Naive B cell (primary cell): ENCODE results near the gene TRAF4. TPM values are rescaled to one million over a fixed set of nuclear protein-coding genes. Genes with fewer than 3 reads are reported as not detected.
"Not testable (repeated sequence)": the region's sequence is repeated elsewhere in the genome, so short reads cannot be mapped to it uniquely, and the experiment has no call there.

Experiments
- ATAC-seq, 2 donors: fragments of 150-1000 bp; cut with Tn5 transposase; 2 replicates each; pipeline ENCODE4 v1.10.0; 2021; ENCODE audit warnings: low read depth in 2 of 2, mild to moderate bottlenecking in 2 of 2, moderate library complexity in 2 of 2
- DNase-seq: peaks from one replicate; pipeline ENCODE4 v3.0.0; 2022
- H3K27ac Mint-ChIP-seq, 6 donors: one replicate each; pipeline ENCODE4 v1.8.0; 2020 to 2022; ENCODE audit warnings: mild to moderate bottlenecking in 6 of 6, mixed read lengths in 6 of 6, moderate library complexity in 5 of 6, inconsistent platforms in 2 of 6
- H3K27me3 Mint-ChIP-seq, 3 donors: one replicate each; pipeline ENCODE4 v1.8.0; 2021 to 2022; ENCODE audit warnings: mixed read lengths in 3 of 3, mild to moderate bottlenecking in 1 of 3
- H3K36me3 Mint-ChIP-seq, 2 donors: one replicate each; pipeline ENCODE4 v1.8.0; 2020 to 2022; ENCODE audit warnings: mixed read lengths in 2 of 2, inconsistent platforms in 1 of 2, mild to moderate bottlenecking in 1 of 2
- H3K4me1 Mint-ChIP-seq, 3 donors: one replicate each; pipeline ENCODE4 v1.8.0; 2020 to 2022; ENCODE audit warnings: mixed read lengths in 3 of 3, inconsistent platforms in 1 of 3, mild to moderate bottlenecking in 1 of 3, moderate library complexity in 1 of 3
- H3K4me3 Mint-ChIP-seq, 8 donors: one replicate each; pipeline ENCODE4 v1.8.0; 2020 to 2022; ENCODE audit warnings: mild to moderate bottlenecking in 8 of 8, mixed read lengths in 8 of 8, moderate library complexity in 8 of 8, inconsistent platforms in 2 of 8
- H3K9me3 Mint-ChIP-seq, 7 donors: one replicate each; pipeline ENCODE4 v1.8.0; 2020 to 2022; ENCODE audit warnings: mixed read lengths in 7 of 7, mild to moderate bottlenecking in 5 of 7, inconsistent platforms in 2 of 7, moderate library complexity in 1 of 7
- polyA plus RNA-seq, 6 donors: library from polyadenylated mRNA; unstranded; fragments of 300-500 nt; fragmentation: Illumina TruSeq; gene quantifications; one replicate each; pipeline ENCODE4 v1.2.3, GENCODE V29; 2021; ENCODE audit warnings: low read depth in 6 of 6

The TRAF4 gene
- polyA plus RNA-seq, 6 donors from 2014 or later, result 5.4 to 17.1 (median 12.0) TPM

DNA sequence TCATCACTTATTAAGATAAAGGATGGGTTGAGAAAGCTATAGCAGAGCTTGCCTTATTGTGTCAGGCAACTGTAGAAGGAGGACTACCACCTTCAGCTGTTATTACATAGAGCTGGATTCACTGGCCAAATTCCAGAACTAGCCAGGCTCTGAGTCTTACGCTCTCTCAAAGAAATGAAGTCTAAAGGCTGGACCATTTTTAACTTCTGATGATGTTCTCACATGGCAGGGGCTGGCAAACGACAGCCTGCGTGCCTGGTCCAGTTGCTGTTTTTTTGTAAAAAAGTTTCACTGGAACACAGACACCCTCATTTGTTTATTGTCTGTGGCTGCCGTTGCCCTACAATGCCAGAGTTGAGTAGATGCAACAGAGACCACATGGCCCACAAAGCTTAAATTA is 21.2 kb downstream of the TRAF4 start:
- Mint-ChIP-seq H3K4me3 (no peak overlapping the region), H3K36me3 (no peaks in the 10 kb centered on the region), H3K27ac (peak overlapping the region in 2 of 6 donors; percentile 7 to 61), H3K27me3 (no peaks in the 10 kb centered on the region), H3K4me1 (peaks cover 4 to 15% (median 15%) of the 10 kb centered on the region in 3 donors), H3K9me3 (no peaks in the 10 kb centered on the region)
- ATAC-seq, result no peak
- DNase-seq, result no peak

DNA sequence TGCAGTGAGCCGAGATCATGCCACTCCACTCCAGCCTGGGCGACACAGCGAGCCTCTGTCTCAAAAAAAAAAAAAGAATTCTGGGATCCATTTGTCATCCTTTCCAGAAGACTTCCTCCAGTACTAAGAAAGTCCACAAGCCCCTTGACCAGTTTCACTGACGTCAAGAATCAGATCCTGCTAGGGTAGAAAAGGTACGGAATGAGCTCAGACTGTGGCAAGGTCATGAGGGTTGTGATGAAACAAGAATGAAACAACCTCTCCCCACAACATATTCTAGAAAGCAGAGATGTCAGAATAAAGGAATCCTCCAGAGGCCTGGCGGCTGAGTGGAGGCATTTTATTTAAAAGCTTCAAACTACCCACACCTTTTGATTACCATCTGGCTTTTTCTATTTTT is 29.9 kb downstream of the TRAF4 start:
- Mint-ChIP-seq H3K4me1 (peaks cover 16 to 19% (median 19%) of the 10 kb centered on the region in 3 donors), H3K36me3 (no peaks in the 10 kb centered on the region), H3K4me3 (no peak overlapping the region), H3K27ac (peak overlapping the region in 1 of 6 donors; percentile 81), H3K9me3 (no peaks in the 10 kb centered on the region), H3K27me3 (no peaks in the 10 kb centered on the region)
- DNase-seq, result no peak
- no peak for ATAC-seq

DNA sequence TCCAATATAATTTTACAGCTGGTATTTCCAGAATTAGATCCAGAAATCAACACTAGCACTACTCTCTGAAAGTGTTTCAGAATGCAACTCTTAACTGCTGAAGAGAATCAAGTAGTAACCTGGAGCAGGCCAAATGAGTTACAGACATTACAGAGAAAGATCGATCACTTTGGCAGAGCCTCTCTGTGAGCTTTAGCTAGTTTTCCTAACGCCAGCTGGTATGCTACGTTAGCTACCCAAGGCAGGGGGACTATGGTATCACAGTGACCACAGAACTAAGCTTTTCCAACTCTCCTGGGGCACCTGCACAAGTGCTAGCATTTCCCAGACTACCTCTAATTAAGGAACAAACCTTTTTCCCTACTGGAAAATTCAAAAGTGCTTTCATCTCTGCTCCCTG is 30.4 kb downstream of the TRAF4 start:
- Mint-ChIP-seq H3K4me1 (peaks cover 19 to 23% (median 20%) of the 10 kb centered on the region in 3 donors), H3K36me3 (no peaks in the 10 kb centered on the region), H3K4me3 (no peak overlapping the region), H3K27me3 (no peaks in the 10 kb centered on the region), H3K9me3 (no peaks in the 10 kb centered on the region), H3K27ac (peak overlapping the region in 1 of 6 donors; percentile 81)
- ATAC-seq, result no peak
- no peak for DNase-seq

DNA sequence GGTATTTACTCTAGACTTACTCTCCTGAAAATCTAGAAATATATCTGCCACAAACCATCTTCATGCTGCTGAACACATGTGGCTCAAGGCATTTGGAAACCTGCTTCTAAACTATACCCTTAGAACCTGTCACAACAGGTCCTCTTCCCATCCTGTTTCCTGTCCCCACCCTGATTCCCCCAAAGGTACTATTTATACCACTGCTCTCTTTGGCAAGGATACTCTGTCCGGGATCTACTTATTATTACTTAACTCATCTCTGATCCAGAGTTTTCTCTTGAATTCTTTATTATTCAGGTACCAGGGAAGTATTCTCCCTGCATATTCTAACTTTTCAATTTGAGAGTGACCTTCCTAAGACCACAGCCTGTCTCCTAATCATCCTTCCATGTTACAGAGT is 33.4 kb downstream of the TRAF4 start:
- Mint-ChIP-seq H3K4me3 (no peak overlapping the region), H3K4me1 (peaks cover 23 to 45% (median 32%) of the 10 kb centered on the region in 3 donors), H3K36me3 (no peaks in the 10 kb centered on the region), H3K27ac (peak overlapping the region in 4 of 6 donors; percentile 18 to 87 (median 78)), H3K9me3 (no peaks in the 10 kb centered on the region), H3K27me3 (no peaks in the 10 kb centered on the region)
- ATAC-seq (no peak), DNase-seq (no peak)

DNA sequence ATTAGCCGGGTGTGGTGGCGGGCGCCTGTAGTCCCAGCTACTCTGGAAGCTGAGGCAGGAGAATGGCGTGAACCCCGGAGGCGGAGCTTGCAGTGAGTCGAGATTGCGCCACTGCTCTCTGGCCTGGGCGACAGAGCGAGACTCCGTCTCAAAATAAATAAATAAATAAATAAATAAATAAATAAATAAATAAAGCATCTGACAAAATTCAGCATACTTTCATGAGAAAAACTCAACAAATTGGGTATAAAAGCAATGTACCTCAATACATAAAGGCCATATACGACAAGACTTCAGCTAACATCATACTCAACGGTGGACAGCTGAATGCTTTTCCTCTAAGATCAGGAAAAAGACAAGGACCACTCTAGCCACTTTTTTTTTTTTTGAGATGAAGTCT is 35.8 kb downstream of the TRAF4 start:
- not testable (repeated sequence) for H3K27me3 Mint-ChIP-seq, H3K9me3 Mint-ChIP-seq, DNase-seq, H3K36me3 Mint-ChIP-seq, H3K27ac Mint-ChIP-seq, ATAC-seq, H3K4me3 Mint-ChIP-seq
- H3K4me1 Mint-ChIP-seq, result peaks cover 23 to 45% (median 32%) of the 10 kb centered on the region in 3 donors

DNA sequence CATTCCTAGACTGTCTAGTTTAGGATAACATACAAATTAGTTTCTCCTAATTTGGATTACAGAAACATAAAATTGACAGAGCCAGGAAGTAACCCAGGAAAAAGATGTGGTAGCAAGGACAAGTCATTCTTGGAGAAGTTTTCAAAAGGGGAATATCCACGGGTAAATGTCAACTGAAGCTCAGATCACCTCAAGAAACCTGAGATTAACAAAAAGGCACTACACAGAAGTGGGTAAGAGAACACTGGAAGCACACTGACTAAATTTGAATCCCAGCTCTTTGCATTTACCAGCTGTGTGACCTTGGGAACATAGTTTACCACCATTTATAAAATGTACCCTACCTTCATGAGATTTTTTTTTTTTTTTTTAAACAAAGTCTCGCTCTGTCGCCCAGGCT is 39.4 kb downstream of the TRAF4 start:
- H3K4me1 Mint-ChIP-seq, result peaks cover 10 to 29% (median 16%) of the 10 kb centered on the region in 3 donors
- ATAC-seq, result no peak
- H3K36me3 Mint-ChIP-seq, result no peaks in the 10 kb centered on the region
- peak overlapping the region in 1 of 6 donors; percentile 70 for H3K27ac Mint-ChIP-seq
- no peaks in the 10 kb centered on the region for H3K9me3 Mint-ChIP-seq
- DNase-seq, result no peak
- H3K27me3 Mint-ChIP-seq, result no peaks in the 10 kb centered on the region
- H3K4me3 Mint-ChIP-seq, result no peak overlapping the region

DNA sequence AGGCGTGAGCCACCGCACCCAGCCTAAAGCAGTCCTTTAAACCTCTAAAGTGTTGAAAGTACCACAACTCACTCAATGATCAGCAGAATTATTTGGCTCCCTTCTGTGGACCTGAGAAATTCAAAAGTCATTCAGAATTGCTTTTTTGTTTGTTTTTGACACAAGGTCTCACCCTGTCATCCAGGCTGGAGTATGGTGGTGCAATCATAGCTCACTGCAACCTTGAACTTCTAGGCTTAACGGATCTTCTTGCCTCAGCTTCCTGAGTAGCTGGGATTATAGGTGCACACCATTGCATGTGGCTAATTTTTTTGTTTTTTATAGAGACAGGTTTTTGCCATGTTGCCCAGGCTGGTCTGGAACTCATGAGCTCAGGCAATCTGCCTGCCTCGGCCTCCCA is 44.3 kb downstream of the TRAF4 start:
- Mint-ChIP-seq H3K4me3 (no peak overlapping the region), H3K4me1 (peaks cover 0 to 6% (median 4%) of the 10 kb centered on the region in 3 donors), H3K27me3 (no peaks in the 10 kb centered on the region), H3K36me3 (no peaks in the 10 kb centered on the region), H3K27ac (peak overlapping the region in 2 of 6 donors; percentile 26 to 33), H3K9me3 (no peaks in the 10 kb centered on the region)
- ATAC-seq (no peak), DNase-seq (no peak)

DNA sequence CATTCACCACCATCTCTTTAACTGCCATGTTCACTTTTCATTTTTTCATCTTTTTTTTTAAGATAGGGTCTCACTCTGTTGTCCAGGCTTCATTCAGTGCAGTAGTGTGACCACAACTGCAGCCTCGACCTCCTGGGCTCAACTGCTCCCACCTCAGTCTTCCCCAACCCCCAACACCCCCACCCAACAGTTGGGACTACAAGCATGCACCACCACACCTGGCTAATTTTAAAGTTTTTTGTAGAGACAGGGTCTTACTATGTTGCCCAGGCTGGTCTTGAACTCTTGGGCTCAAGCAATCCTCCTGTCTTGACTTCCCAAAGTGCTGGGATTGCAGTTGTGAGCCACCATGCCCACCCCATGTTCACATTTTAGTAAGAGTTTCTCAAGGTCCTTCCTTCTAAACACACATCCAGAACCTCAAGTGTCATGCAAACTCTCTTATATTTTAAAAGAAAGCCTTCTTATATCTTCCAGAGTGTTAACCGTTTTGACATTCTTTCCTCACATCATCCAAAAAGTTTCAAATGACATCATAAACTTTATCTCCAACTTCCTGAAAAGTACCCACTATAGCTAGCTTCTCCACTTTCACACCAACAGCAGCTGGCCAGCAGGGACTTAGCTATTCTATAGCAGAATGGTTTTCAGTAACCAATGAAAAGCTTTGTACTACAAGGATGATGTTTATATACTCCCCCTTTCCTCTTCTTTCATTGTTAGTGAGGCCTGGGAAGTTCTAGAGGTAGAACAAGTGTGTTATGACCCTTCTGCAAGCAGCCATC is 49.3 kb downstream of the TRAF4 start:
- peak overlapping the region in 1 of 6 donors; percentile 58 for H3K27ac Mint-ChIP-seq
- H3K9me3 Mint-ChIP-seq, result no peaks in the 10 kb centered on the region
- ATAC-seq (no peak), DNase-seq (no peak)
- H3K4me3 Mint-ChIP-seq, result no peak overlapping the region
- peaks cover 0 to 4% of the 10 kb centered on the region in 2 donors for H3K36me3 Mint-ChIP-seq
- H3K27me3 Mint-ChIP-seq, result no peaks in the 10 kb centered on the region
- peaks cover 0 to 9% (median 8%) of the 10 kb centered on the region in 3 donors for H3K4me1 Mint-ChIP-seq

DNA sequence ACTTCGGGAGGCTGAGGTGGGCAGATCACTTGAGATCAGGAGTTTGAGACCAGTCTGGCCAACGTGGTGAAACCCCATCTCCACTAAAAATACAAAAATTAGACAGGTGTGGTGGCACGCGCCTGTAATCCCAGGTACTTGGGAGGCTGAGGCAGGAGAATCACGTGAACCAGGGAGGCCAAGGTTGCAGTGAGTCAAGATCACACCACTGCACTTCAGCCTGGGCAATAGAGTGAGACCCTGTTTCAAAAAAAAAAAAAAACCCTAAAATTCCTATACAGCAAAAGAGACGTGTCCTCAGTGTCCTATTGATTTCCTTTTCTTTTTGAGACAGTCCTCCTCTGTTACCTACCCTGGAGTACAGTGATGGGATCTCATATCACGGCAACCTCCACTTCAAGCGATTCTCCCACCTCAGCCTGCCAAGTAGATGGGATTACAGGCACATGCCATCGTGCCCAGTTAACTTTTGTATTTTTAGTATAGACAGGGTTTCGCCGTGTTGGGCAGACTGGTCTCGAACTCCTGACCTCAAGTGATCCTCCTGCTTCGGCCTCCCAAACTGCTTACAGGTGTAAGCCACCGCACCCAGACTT is 51.1 kb downstream of the TRAF4 start:
- not testable (repeated sequence) for DNase-seq, H3K4me3 Mint-ChIP-seq, H3K27me3 Mint-ChIP-seq, H3K4me1 Mint-ChIP-seq, H3K36me3 Mint-ChIP-seq, H3K9me3 Mint-ChIP-seq, ATAC-seq
- H3K27ac Mint-ChIP-seq, result peak overlapping the region in 1 of 6 donors; percentile 69

DNA sequence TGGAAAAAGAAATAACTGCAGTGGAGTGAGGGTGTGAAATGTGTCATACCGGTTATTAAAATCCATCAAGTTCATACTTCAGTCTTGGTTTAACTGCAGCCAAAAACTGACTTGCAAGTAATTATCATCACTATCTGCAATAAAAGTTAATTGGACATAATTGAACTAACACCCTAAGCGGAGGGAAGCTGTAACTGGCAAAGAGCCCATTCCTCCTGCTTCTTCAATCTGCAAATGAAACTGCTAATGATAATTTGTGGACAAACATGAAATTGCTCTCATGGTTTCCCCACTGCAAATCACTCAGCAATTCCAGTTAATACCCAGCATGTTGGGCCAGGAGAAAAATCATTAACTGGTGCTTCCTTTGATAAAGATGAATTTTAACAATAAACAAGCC is 52.3 kb downstream of the TRAF4 start:
- DNase-seq (no peak), ATAC-seq (no peak)
- no peak overlapping the region for H3K4me3 Mint-ChIP-seq
- no peaks in the 10 kb centered on the region for H3K9me3 Mint-ChIP-seq
- no peaks in the 10 kb centered on the region for H3K27me3 Mint-ChIP-seq
- H3K27ac Mint-ChIP-seq, result no peak overlapping the region
- H3K4me1 Mint-ChIP-seq, result peaks cover 0 to 8% (median 4%) of the 10 kb centered on the region in 3 donors
- H3K36me3 Mint-ChIP-seq, result peaks cover 0 to 4% of the 10 kb centered on the region in 2 donors

Other genes with a start within 250 kb of the TRAF4 start
- not detected for gene FOXN1, start 237.7 kb upstream of the TRAF4 start, polyA plus RNA-seq
- 10 to 100 TPM; 69.7 to 93.0 (median 75.3) TPM for gene UNC119, start 191.4 kb upstream of the TRAF4 start, polyA plus RNA-seq
- gene PIGS, start 172.5 kb upstream of the TRAF4 start, polyA plus RNA-seq, result 10 to 100 TPM; 31.3 to 61.7 (median 46.0) TPM
- gene ALDOC, start 167.1 kb upstream of the TRAF4 start, polyA plus RNA-seq, result 10 to 100 TPM; 30.6 to 67.9 (median 48.3) TPM
- gene SPAG5, start 145.0 kb upstream of the TRAF4 start, polyA plus RNA-seq, result 1 to 10 TPM in 1 of 6 donors, under 1 TPM in 4, not detected in 1; 0.26 to 1.1 (median 0.62) TPM
- gene RSKR, start 129.8 kb upstream of the TRAF4 start, polyA plus RNA-seq, result under 1 TPM in 2 of 6 donors, not detected in 4; 0.09 to 0.20 TPM
- gene BLTP2, start 98.9 kb upstream of the TRAF4 start, polyA plus RNA-seq, result 10 to 100 TPM; 15.0 to 57.5 (median 40.8) TPM
- gene SDF2, start 82.1 kb upstream of the TRAF4 start, polyA plus RNA-seq, result 10 to 100 TPM; 46.0 to 76.5 (median 61.7) TPM
- gene SUPT6H, start 81.8 kb upstream of the TRAF4 start, polyA plus RNA-seq, result 10 to 100 TPM in 1 of 6 donors, 1 to 10 TPM in 5; 4.6 to 19.5 (median 7.4) TPM
- 1 to 10 TPM in 3 of 6 donors, under 1 TPM in 2, not detected in 1; 0.29 to 2.3 (median 1.1) TPM for gene PROCA1, start 32.1 kb upstream of the TRAF4 start, polyA plus RNA-seq
- 10 to 100 TPM; 11.6 to 22.6 (median 18.2) TPM for gene RAB34, start 26.1 kb upstream of the TRAF4 start, polyA plus RNA-seq
- gene RPL23A, start 24.0 kb upstream of the TRAF4 start, polyA plus RNA-seq, result 1,000 to 10,000 TPM; 5,077 to 6,780 (median 5,627) TPM
- gene TLCD1, start 17.8 kb upstream of the TRAF4 start, polyA plus RNA-seq, result 1 to 10 TPM in 1 of 6 donors, under 1 TPM in 1, not detected in 4; 0.93 to 1.2 TPM
- 10 to 100 TPM; 14.5 to 26.1 (median 19.6) TPM for gene NEK8, start 15.2 kb upstream of the TRAF4 start, polyA plus RNA-seq
- gene FAM222B, start 98.8 kb downstream of the TRAF4 start, polyA plus RNA-seq, result 10 to 100 TPM in 2 of 6 donors, 1 to 10 TPM in 4; 6.6 to 19.4 (median 8.2) TPM
- gene ERAL1, start 111.0 kb downstream of the TRAF4 start, polyA plus RNA-seq, result 10 to 100 TPM; 37.0 to 50.3 (median 46.2) TPM
- gene FLOT2, start 153.7 kb downstream of the TRAF4 start, polyA plus RNA-seq, result 100 to 1,000 TPM; 431 to 655 (median 460) TPM
- 10 to 100 TPM in 5 of 6 donors, 1 to 10 TPM in 1; 9.4 to 17.3 (median 11.5) TPM for gene DHRS13, start 159.1 kb downstream of the TRAF4 start, polyA plus RNA-seq
- 10 to 100 TPM in 1 of 6 donors, 1 to 10 TPM in 4, under 1 TPM in 1; 0.71 to 11.8 (median 5.5) TPM for gene PHF12, start 207.5 kb downstream of the TRAF4 start, polyA plus RNA-seq